ENCODE measurements around the gene MMAA. TPM values are rescaled to one million over a fixed set of nuclear protein-coding genes. Genes with fewer than 3 reads are reported as not detected.
"Not testable (repeated sequence)": the region's sequence is repeated elsewhere in the genome, so short reads cannot be mapped to it uniquely, and the experiment has no call there.

MMAA gene
- total RNA-seq (2021) (5.5 and 6.8 TPM in 2 replicates), Bru-seq, nascent RNA (percentile 55 among the genes with signal in this experiment), BruChase-seq, experiment 1, labeled RNA remaining after a 2-hour chase (percentile 48 among the genes with signal in this experiment), BruChase-seq, experiment 2, labeled RNA remaining after a 6-hour chase (percentile 42 among the genes with signal in this experiment)
- long read RNA-seq, full-length matches to known transcripts = 6 of 6 reads
- long read RNA-seq, partial matches to known transcripts = 0 of 6 reads
- long read RNA-seq, other reads (novel, unspliced or antisense) = 0 of 6 reads

DNA sequence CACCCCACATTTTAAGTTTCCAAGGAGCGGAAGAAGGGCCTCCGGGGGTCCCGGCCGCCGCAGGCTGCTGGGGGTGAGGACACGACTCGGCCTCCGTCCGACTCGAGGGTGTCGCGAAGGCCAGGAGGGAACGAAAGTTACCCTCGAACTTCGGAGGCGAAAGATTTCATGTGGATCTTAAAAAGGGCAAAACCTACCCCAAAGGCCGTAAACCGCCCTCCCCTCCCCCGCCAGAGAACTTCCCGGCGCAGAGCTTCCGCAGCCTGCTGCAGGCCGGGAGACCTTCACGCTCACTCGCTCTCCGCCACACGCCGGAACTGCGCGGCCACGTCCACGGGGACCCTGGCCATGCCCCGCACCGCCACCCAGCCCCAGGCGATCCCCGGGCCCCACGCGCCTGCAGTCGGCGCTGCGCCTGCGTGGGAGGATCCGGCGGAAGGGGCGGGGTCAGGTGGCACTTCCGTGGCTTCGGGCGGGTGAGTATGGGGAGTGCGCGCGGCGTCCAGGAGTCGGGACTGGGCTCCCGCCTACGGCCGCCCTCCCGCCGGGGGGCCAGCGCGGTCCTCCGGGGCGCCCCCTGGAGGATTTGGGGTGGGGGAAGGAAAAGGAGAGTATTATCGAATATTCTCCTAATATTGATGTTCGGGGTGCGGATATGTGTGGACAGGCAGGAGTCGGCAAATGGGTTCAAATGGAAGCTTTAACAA is at the start of gene MMAA:
Gene MMAA, plus strand, starts transcription at position 454 of the 707 bp plus-strand sequence. CDS start 19,755 bp downstream, outside the sequence.
- POLR2A ChIA-PET (ENCODE audit: low non-redundant PET) = no interaction called here
- Histone ChIP-seq H3K27me3 (replicated peaks; ENCODE audit: insufficient read depth, low read depth, low read length, poor library complexity) (no peaks in the 10 kb centered on the region), H3K36me3 (ENCODE audit: insufficient read depth, low read length, poor library complexity, severe bottlenecking) (no peaks in the 10 kb centered on the region), H3K4me1 (ENCODE audit: insufficient read depth, low read length, poor library complexity, severe bottlenecking) (peaks cover 3% of the 10 kb centered on the region), H3K27ac (ENCODE audit: low read depth, low read length, poor library complexity, severe bottlenecking) (peak within 1 kb of the TSS; percentile 95), H3K9me3 (ENCODE audit: low read depth, low read length, poor library complexity, severe bottlenecking) (no peaks in the 10 kb centered on the region), H3K4me3 (ENCODE audit: low read depth, low read length, poor library complexity, severe bottlenecking) (peak within 1 kb of the TSS; percentile 70)
- TF ChIP-seq, protein P1, sequence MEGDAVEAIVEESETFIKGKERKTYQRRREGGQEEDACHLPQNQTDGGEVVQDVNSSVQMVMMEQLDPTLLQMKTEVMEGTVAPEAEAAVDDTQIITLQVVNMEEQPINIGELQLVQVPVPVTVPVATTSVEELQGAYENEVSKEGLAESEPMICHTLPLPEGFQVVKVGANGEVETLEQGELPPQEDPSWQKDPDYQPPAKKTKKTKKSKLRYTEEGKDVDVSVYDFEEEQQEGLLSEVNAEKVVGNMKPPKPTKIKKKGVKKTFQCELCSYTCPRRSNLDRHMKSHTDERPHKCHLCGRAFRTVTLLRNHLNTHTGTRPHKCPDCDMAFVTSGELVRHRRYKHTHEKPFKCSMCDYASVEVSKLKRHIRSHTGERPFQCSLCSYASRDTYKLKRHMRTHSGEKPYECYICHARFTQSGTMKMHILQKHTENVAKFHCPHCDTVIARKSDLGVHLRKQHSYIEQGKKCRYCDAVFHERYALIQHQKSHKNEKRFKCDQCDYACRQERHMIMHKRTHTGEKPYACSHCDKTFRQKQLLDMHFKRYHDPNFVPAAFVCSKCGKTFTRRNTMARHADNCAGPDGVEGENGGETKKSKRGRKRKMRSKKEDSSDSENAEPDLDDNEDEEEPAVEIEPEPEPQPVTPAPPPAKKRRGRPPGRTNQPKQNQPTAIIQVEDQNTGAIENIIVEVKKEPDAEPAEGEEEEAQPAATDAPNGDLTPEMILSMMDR (conservative IDR thresholded peaks at IDR 0.05; ENCODE audit: low read depth, low read length) = peak; percentile 81
- no peak for TF ChIP-seq EZH2 (IDR thresholded peaks at IDR 0.05; ENCODE audit: borderline replicate concordance, low read depth, low read length, poor library complexity, severe bottlenecking)
- BruUV-seq (replicated peaks) = no TSS peak
- DNase-seq (ENCODE audit: low spot score) = peak; percentile 97
- intact Hi-C loops (cut with micrococcal nuclease; ENCODE audit: unreplicated experiment) = loop anchor here (5.0 to 10.0 kb wide), 3 partner anchors 318 to 1476 kb away; partner anchors contain the start of gene ZNF827
- CTCF ChIA-PET = no interaction called here

DNA sequence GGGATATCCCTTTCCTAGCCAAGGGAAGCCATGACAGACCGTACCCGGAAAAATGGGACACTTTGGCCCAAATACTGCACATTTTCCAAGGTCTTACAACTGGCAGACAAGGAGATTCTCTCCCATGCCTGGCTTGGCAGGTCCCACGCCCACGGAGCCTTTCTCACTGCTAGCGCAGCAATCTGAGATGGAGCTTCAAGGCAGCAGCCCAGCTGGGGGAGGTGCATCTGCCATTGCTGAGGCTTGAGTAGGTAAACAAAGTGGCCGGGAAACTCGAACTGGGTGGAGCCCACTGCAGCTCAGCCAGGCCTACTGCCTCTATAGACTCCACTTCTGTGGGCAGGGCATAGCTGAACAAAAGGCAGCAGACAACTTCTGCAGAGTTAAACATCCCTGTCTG is 44.6 kb upstream of the MMAA start:
- intact Hi-C loops (cut with micrococcal nuclease; ENCODE audit: unreplicated experiment); H3K4me3 ChIP-seq (ENCODE audit: low read depth, low read length, poor library complexity, severe bottlenecking); CTCF ChIA-PET; DNase-seq (ENCODE audit: low spot score); H3K4me1 ChIP-seq (ENCODE audit: insufficient read depth, low read length, poor library complexity, severe bottlenecking); BruUV-seq (replicated peaks); H3K27me3 ChIP-seq (replicated peaks; ENCODE audit: insufficient read depth, low read depth, low read length, poor library complexity); H3K27ac ChIP-seq (ENCODE audit: low read depth, low read length, poor library complexity, severe bottlenecking); H3K36me3 ChIP-seq (ENCODE audit: insufficient read depth, low read length, poor library complexity, severe bottlenecking); POLR2A ChIA-PET (ENCODE audit: low non-redundant PET); H3K9me3 ChIP-seq (ENCODE audit: low read depth, low read length, poor library complexity, severe bottlenecking): not testable (repeated sequence)

DNA sequence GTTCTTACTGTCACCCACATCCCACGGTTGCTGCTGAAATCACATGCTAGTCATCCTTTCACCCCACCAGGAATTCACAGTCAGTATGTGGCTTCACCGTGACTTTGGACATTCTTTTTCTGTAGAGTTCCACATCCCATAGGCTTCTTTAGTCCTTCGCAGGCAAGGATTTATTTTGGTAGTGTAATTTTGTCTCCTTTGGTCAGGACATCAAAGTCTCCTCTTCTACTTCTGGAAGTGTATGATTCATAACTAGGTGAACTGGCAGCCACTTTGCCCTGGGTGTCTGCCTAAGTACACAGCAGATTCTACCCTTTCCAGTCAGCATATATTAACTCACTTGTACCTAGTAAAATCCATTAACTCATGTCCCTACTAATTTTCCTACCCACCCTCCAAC is 38.3 kb upstream of the MMAA start:
- DNase-seq (ENCODE audit: low spot score) = no peak
- ChIA-PET CTCF (no interaction called here), POLR2A (ENCODE audit: low non-redundant PET) (no interaction called here)
- BruUV-seq (replicated peaks) = no TSS peak
- Histone ChIP-seq H3K4me3 (ENCODE audit: low read depth, low read length, poor library complexity, severe bottlenecking) (no peak overlapping the region), H3K4me1 (ENCODE audit: insufficient read depth, low read length, poor library complexity, severe bottlenecking) (no peaks in the 10 kb centered on the region), H3K36me3 (ENCODE audit: insufficient read depth, low read length, poor library complexity, severe bottlenecking) (no peaks in the 10 kb centered on the region), H3K9me3 (ENCODE audit: low read depth, low read length, poor library complexity, severe bottlenecking) (no peaks in the 10 kb centered on the region), H3K27me3 (replicated peaks; ENCODE audit: insufficient read depth, low read depth, low read length, poor library complexity) (no peaks in the 10 kb centered on the region), H3K27ac (ENCODE audit: low read depth, low read length, poor library complexity, severe bottlenecking) (no peak overlapping the region)
- intact Hi-C loops (cut with micrococcal nuclease; ENCODE audit: unreplicated experiment) = no loop called here
- TF ChIP-seq, protein P1 (conservative IDR thresholded peaks at IDR 0.05; ENCODE audit: low read depth, low read length) = no peak
- TF ChIP-seq EZH2 (IDR thresholded peaks at IDR 0.05; ENCODE audit: borderline replicate concordance, low read depth, low read length, poor library complexity, severe bottlenecking) = no peak
